HG03342 (cell line): Measurements from ENCODE around the gene PCGF3.
A peak's percentile ranks its signal among the peaks of the same experiment; 100 is the strongest.
"Not testable (repeated sequence)": the region's sequence is repeated elsewhere in the genome, so short reads cannot be mapped to it uniquely, and the experiment has no call there.

Experiments used
- ATAC-seq: cut with Tn5 transposase; IDR thresholded peaks from one replicate; pipeline ENCODE4 v1.9.1; 2021; ENCODE audit warnings: mild to moderate bottlenecking, moderate library complexity; ENCODE audit not compliant: unreplicated experiment

Gene PCGF3

DNA sequence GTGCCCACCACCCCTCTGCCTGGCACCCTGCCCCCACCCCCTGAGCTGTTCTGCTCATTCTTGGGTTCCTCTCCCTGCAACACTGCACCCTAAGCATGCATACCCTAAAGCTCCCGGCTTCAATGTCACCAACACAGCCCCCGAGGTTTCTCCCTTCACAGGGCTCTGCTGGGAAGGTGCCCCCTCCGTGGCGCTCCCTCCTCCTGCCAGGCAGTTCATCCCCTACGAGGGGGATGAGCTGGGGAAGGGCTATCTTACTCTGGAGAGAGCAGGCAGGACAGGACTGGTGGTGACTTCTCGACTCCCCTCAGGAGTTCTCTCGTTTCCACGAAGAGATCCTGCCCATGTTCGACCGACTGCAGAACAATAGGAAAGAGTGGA is 38.1 kb upstream of the PCGF3 start:
- no peak for ATAC-seq

DNA sequence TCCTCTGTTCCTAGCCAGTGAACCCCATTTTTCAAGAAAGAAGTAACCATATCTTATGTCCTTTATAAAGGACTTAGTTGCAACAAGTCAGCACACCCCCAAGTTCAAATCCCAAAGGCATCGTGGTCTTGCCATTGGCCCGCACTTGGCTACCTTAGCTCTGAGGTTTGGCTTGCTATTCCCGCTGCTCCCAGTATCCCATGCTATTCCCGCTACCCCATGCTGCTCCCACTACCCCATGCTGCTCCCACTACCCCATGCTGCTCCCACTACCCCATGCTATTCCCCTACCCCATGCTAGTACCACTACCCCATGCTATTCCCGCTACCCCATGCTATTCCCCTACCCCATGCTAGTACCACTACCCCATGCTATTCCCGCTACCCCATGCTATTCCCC is 37.4 kb upstream of the PCGF3 start:
- ATAC-seq: not testable (repeated sequence)

DNA sequence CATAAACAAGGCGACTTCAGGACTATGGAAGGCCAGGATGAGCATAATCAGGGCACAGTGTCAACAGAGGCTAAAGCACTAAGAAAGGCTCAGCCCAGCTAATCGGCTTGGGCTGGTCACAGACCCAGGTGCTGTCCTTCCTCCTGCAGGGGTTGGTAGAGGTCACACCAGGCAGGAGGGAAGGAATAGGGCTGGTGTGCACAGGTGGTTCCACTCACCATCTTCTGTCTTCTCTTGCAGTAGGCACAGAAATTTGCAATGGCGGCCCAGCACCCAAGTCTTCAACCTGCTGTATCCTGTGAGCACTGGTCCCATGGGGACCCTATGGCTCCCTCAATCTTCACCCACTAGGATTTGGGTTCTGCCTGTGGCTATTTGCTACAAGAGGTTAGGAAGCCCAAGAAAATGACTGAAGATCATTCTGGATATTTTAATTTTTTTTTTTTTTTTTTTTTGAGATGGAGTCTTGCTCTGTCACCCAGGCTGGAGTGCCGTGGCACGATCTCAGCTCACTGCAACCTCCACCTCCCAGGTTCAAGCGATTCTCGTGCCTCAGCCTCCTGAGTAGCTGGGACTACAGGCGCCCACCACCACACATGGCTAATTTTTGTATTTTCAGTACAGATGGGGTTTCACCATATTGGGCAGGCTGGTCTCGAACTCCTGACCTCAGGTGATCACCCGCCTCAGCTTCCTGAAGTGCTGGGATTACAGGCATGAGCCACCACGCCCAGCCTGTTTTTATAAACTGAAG is 35.6 kb upstream of the PCGF3 start:
- not testable (repeated sequence) for ATAC-seq

DNA sequence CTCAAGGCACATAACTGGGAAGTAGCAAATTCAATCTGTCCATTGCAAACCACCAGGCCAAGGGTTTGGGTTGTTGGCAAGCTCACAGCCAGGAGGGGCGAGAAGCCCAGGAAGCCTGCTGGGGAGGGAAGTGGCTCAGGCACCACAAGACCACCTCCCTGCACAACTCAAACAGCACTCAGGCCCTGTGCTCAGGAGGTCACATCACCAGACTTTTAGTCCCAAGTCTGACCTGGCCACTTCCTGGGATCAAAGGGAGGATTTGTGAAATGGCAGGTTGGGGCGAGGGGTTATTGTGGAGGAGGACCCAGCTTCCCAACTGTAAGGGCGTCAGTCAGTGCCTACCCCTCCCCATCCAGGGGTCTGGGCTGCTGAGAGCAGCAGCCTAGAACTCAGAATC is 33.9 kb upstream of the PCGF3 start:
- ATAC-seq: no peak

DNA sequence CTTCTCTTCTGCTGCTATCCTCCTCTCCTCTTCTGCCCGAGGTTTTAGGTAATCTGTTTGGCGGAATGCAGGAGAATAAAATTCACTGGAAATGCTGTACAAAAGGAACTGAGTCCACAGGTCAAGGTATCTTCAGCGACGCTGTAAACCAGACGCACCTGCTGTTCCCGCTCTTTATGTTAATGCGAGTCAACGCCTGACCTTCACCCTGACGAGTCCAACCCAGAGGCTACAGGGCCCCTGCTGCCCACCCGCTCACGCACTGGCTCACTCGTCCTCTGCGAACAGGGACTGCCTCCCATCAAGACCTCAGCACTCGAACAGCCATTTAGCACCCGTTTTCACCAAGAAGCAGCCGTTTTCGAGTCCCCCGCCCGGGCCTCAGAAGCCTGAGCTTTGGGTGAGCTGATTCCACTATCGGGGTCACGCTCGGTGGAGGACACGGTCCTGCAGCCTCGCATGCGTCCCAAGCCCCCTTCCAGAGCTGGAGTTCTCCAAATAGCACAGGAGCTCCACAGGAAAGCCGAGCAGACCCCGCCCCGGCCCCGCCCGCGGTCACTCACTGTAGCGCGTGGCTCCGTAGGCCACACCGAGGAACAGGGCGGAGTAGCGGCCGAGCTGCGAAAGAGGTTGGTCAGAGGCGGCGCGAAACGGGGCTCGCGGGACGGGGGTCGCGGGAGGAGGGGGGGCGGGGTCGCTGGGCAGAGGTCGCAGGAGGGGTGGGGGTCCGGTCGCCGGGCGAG is 32.1 kb upstream of the PCGF3 start:
- no peak for ATAC-seq

DNA sequence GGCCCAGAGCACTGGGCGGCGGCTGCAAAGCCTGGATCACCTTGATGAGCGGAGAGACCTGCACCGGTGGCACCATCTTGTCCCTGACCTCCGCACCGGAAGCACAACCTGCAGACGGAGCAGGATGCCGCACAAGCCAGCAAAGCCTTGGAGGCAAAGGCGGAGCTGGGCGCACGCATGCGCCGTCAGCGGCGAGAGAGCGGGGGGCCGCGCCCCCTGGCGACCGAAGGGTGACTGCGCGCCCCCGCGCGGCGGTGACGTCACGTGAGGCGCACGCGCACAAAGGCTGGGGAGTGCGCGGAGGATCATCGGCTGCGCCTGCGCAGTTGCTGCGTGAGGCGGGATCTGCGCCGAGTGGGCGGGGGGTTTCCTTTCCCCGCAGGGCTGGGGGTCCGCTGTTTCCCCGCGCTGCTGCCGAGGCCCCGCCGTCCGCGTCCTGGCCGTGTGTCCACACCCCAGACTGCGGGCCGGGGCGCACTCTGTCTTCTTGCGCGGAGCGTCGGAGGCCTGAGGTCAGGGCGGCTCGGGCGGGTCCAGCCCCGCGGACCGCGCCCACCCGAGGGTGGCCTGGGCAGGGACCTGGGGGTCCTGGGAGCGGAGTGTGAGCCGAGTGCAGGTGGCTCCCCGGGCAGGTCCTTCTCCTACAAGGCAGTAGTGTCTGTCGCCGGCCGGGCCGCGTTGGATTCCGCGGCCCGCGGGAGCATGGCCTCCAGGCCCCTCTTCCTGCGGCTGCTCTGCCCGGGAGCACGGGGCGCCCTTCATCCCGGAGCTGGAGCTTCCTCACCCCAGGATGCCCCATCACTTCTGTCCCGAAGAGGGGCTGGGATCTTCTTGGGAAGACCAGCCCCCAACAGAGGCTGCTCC is 31.2 kb upstream of the PCGF3 start, which contains the start of the genes ATP5ME and MYL5:
TSS of gene ATP5ME (minus strand) at position 105 of the 864 bp plus-strand sequence. CDS start at position 76, 29 bp downstream.
TSS of gene MYL5 (plus strand) at position 371 of the 864 bp plus-strand sequence. CDS start 3,485 bp downstream, outside the sequence.
- peak; percentile 80 for ATAC-seq

DNA sequence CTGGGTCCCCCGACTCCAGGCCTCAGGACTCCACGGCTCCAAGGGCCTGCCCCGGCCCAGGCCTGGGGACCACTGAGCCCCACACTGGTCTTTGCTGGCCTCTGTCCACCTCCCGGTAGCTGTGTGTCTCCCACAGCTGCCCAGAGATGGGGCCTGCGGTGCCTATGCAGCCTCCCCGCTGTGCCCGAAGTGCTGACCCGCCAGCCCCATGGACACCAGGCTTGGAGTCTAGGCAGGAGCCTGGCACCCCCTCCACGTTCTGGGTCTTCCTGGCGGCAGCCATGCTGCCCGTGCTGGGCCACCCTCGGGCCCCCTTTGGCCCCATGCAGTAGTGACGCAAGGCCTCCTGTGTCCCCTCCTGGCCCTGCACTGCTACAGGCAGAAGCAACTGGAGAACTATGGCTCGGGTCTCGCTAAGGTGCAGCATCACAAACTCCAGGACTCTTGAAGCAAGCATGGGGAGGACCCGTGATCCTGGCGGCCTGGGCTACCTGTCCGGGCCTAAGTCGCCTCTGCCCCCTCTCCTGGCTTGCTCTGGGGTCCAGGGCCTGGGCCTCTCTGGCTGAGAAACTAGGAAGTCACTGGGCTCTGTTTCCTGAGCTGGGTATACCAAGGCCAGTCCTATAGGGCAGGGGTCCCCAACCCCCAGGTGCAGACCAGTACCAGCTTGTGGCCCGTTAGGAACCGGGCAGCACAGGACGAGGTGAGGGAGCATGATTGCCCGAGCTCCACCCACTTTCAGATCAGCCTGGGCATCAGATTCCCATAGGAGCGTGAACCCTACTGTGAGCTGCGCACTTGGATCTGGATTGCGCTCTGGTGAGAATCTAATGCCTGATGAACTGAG is 30.4 kb upstream of the PCGF3 start:
- no peak for ATAC-seq

DNA sequence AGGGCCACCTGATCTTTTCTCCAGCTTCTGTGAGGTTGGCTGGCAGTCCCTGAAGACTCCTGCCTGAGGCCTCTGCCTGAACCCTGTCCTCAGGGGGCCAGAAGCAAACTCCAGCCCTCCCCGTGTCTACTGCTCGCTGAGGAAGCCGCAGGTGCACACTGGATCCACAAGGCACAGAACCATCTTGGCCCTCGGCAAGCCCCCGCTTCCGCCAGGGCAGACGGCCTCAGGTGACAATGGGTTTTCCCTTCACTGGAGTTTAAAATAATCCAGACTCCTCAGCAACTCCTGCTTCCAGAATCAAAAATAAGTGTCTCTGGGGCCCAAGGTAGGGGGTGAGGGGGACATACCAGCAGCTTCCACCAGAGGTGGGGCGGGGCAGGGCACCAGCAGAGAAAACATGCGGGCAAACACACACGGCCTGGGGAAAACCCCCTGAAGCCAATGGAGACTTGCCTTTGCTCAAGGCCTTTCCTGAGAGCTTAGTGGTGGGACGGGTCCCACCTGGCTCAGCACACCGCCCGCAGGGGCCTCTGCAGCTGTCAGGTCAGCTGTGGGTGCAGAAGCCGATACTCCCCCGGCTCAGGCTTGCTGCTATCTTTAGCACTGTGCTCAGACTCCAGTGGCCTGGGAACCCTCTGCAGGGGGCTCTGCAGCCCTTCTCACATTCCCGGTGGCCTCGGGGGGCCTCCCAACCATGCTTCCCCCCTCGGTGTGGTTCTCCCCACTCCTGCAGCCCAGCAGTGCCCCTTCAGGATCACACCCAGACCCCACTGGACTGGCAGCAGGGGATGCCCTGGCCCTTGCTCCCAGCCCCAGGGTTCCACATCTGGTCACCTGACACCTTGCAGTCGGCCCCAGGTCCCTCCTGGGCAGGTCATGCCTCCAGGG is 29.4 kb upstream of the PCGF3 start:
- peak; percentile 30 for ATAC-seq

DNA sequence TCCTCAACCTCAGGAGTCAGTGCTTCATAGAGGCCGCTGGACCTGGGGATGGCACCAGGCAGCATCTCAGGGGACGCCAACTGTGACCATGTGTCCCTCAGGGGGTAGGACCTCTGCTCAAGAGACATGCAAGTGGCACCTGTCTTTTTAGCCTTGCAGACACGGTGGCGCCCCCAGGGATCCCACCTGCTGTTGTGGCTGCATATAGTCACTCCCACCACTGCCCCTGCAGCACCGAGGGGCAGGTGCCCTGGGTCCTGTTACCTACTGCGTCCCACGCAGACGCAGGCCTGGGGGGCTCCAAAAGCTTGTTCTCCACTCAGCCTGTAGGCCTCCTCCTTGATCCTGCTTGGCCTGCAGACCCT is 28.8 kb upstream of the PCGF3 start:
- no peak for ATAC-seq

DNA sequence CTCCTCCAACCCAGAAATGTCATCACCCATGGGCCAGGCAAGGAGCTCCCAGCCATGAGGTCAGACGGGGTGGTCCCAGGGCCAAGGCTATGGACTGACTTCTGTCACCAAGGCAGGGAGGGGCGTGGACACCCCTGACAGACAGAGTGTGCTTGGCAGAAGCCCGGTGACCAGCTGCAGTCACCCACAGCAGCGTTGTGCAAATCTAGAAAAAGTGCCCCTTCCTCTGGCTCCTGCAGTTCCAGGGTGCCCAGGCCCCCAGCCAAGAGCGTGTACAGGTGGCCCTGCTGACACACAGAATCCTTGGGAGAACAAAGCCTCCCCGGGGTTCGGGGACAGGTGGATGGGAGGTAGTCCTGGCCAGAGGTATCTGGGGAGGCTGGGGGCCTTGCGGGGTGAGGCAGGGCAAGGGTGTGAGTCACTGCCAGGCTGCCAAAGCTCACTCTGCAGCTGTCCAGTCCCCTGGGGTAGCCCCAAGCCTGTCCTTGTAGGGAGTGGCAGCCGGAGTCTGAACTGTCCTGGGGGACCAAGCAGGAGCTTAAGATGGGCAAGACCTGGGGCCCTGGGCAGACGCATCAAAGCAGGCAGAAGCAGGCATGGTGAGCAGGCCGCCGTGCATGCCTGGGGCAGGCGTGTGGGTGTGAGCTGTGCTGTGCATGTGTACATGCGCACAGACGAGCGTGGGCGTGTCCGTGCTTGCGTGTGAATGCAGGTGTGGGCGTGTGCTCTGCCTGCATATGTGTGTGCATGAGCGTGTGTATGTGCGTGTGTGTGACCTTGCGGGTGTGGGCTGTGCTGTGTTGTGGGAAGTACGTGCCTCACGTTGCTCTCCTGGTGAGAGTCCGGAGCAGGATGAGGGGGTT is 28.0 kb upstream of the PCGF3 start:
- no peak for ATAC-seq

DNA sequence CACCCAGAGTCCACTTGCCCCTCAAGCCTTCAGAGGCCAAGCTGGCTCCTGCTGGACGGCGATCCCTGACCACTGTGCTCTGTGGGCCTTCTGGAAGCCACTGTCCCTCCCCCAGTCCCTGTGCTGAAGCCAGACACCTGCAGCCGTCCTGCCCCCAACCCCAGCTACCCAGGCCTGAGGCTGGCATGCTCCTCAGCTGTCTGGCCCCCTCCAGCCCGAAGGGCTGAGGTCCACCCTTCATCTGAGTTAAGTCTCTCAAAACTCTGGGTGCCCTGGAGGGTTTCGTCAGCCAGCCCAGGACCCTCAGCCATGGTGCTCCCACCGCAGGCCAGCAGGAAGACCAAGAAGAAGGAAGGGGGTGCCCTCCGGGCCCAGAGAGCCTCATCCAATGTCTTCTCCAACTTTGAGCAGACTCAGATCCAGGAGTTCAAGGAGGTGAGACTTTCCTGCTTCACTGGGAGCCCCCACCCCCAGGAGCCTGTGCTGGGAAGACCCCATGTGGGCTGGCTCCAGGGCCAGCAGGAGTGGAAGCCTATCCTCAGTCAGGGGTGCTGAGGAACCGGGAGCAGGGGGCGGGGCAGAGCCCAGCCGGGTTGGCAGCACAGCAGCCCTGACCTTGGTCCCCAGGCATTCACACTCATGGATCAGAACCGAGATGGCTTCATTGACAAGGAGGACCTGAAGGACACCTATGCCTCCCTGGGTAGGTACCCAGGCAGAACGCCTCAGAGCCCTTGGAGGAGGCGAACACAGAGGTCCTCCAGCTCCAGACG is 27.1 kb upstream of the PCGF3 start:
- no peak for ATAC-seq

DNA sequence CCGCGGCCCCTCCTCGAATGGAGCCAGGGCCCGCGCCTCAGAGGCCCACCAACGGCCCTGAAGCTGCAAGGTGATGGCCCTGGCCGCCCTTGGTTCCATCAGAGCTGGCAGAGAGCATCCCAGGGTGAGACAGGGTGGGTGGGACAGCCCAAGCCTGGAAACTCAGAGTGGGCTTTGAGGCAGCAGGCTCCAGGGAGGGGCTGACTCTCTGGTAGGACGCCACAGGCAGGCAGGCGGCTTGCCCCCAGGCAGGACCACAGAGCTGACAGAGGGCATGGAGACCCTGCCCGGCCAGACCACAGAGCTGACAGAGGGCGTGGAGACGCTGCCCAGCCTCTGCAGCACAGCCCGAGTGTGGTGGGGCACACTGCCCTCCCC is 26.5 kb upstream of the PCGF3 start:
- no peak for ATAC-seq

DNA sequence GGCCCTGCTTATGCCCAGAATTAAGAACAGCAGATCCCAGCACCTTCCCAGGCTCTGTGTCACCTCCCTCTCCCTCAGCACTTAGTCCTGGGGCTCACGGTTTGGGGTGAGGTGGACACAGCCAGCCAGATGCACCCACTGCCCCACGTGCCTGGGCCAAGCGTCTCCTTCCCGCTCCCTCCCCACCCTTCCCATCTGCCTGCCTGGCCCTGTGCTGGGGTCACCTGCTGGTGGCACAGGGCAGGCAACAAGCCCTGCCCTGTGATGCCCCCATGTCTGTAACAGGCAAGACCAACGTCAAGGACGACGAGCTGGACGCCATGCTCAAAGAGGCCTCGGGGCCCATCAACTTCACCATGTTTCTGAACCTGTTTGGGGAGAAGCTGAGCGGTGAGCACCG is 26.0 kb upstream of the PCGF3 start:
- ATAC-seq: no peak

DNA sequence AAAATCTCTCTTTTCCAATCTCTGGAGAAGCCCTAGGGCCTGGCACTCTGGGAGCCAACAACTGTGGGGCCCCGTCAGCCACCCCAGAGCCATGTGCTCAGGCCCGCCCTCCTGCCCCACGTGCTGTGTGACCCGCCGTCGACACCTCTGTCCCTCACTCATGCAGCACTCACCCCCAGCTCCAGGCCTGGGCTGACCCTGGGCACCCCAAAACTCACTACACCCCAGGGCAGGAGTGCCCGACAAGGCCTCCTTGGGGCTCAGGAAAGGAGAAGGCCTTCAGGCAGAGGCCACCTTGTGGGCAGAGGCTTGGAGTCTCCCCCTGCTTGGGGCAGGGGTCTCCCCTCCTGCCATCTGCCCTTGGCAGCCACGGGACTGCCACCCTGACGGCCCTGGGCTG is 25.5 kb upstream of the PCGF3 start:
- ATAC-seq: no peak

DNA sequence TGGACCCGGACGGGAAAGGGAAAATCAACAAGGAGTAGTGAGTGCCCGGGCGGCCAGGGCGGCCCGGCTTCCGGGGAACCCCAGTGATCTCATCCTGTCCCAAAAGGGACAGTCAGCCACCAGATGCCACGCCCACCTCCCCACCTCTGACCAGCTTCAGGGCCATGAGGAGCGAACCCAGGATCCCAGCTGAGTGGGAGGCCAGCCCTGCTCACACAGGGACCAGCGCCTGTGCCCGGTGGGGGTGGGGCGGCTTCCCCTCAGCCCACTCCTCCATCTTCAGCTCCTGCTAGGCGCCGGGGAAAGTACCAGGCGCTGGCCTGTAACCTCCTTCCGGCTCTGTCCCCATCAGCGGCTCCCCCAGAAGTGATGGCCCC is 25.1 kb upstream of the PCGF3 start:
- ATAC-seq: peak; percentile 14

DNA sequence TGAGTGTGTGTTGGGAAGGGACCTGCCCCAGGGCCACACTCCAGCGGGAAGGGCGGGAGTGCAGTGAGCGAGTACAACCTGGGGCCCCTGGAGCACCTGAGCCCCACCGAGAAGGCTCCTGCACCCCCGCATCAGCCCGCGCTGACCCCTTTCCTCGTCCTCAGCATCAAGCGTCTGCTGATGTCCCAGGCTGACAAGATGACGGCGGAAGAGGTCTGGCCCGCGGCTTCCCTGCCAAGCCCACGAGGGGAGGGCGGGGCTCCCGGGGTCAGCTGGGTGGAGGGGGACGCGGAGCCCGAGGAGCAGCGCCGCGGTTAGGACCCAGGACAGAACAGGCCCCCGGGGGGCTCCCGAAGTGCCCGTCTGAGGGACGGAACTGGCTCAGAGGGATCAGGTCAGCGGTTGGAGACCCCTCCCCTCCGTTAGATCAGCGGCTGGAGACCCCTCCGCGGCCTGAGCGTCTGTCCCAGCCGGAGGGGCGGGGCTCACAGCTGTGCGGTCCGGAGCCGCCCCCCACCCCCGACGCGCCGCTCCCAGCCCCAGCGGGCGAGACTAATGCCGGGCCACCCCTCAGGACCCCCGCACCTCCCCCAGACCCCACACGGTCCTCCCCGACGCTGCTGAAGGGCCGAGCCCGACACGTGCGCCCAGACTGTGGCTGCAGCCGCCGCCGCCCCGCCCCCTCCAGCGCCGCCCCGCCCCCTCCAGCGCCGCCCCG is 24.5 kb upstream of the PCGF3 start:
- ATAC-seq: peak; percentile 25

DNA sequence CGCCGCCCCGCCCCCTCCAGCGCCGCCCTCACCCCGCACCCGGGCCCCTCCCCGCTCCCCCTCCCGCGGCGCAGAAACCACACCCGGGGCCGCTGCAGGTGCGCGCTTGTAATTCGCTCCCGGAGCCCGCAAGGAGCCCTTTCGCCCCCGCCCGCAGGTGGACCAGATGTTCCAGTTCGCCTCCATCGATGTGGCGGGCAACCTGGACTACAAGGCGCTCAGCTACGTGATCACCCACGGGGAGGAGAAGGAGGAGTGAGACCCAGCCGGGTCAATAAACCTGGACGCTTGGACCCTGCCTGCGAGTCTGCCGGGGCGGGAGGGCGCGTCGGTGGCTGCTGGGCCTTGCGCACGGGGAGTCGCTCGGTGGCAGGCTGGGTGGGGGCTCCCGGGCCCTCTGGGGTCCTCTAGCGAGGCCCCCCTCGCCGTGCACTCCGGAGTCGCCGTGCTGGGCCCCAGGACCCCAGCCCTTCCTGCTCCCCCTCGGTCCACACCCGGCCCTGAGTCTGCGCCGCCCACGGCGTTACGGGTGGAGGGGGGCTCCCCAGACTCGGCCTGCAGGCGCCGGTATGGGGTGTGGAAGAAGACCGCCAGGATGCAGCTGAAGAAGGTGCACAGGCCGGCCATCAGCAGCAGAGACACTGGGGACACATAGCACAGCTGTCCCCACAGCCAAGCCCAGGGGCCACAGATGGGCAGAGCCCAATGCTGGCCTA is 23.7 kb upstream of the PCGF3 start:
- ATAC-seq: no peak
